ENCODE results near the gene CXXC4.

Gene CXXC4

DNA sequence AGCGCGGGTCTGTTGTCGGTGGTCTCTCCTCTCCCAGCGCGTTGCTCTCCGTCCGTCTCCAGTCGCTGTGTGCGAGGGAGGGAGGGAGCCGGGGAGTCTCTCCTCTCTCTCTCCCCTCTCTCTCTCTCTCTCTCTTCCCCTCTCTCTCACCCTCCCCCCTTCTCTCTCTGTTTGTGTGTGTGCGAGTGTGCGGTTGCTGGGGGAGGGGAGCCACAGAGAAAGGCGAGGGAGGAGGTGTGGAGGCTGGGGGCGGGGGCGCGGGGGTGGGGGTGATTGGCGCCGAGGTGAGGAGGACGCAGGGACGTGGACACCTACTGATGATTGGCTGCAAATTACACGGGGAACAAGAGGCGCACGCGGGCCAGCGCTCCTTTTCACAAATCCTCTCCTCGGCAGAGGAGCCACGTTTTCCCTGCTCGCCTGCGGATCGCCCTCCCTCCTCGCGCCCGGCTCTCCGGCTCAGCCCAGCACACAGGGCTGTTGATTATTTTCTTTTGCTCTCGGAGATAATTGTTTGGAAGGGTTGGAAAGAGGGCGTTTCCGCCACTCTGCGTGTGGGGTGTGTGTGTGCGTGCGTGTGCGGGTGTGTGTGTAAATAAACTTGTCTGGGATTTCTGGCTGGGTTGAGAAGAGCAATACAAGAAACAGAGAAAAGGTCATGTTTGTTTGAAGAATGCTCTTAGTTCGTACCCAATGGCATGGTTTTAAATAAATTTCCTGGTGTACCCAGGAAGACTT lies at the start of gene CXXC4:
Gene CXXC4, minus strand, starts transcription at position 73 of the 738 bp plus-strand sequence. CDS start 3,092 bp downstream, outside the sequence.
- H3K27ac ChIP-seq = peak within 1 kb of the TSS; percentile 25 to 65
- no peak for DNase-seq (ENCODE audit: low spot score)
- H3K4me3 ChIP-seq = peak within 1 kb of the TSS; percentile 74
- TF ChIP-seq, protein P1, sequence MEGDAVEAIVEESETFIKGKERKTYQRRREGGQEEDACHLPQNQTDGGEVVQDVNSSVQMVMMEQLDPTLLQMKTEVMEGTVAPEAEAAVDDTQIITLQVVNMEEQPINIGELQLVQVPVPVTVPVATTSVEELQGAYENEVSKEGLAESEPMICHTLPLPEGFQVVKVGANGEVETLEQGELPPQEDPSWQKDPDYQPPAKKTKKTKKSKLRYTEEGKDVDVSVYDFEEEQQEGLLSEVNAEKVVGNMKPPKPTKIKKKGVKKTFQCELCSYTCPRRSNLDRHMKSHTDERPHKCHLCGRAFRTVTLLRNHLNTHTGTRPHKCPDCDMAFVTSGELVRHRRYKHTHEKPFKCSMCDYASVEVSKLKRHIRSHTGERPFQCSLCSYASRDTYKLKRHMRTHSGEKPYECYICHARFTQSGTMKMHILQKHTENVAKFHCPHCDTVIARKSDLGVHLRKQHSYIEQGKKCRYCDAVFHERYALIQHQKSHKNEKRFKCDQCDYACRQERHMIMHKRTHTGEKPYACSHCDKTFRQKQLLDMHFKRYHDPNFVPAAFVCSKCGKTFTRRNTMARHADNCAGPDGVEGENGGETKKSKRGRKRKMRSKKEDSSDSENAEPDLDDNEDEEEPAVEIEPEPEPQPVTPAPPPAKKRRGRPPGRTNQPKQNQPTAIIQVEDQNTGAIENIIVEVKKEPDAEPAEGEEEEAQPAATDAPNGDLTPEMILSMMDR (IDR thresholded peaks at IDR 0.05) = no peak

DNA sequence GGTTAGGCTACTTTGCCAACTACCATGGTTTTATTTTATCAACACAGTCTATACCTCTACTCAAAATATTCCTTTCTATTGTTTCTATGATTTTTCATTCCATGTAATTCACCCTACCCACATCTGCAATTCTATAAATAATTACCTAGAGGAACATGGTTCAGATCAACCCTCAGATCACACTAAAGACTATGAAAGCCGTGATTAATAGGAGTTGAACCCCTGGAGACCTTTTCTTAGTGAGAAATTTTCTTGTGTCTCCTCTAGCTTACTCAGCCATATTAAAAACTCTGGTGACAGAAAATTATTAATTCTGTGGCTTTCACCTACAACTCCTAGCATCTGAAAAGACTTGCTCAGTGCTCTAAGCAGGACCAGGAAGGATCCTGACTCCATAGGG lies 38.5 kb upstream of the CXXC4 start:
- DNase-seq (ENCODE audit: low spot score) = no peak
- TF ChIP-seq, protein P1 (IDR thresholded peaks at IDR 0.05) = no peak
- Histone ChIP-seq H3K27ac (no peak overlapping the region), H3K4me3 (no peak overlapping the region)

DNA sequence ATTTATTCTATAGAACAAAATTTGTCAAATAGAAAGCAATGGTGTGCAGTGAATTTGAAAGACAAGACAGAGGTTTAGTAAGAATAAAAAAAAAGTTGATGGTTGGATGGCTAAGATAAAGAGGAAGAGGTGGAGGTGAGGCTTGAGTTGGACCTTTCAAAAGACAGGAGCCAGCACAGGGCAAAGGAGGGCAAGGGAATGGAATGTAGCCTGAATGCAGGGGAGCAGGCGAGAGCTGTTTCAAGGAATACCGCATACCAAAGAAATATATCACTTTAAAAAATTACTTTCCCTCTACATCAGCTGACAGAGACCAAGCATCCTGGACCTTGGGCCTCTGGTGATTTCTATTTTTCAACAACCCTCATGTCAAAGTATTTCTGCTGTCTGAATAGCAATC lies 38.0 kb upstream of the CXXC4 start:
- TF ChIP-seq, protein P1 (IDR thresholded peaks at IDR 0.05) = no peak
- no peak for DNase-seq (ENCODE audit: low spot score)
- Histone ChIP-seq H3K4me3 (no peak overlapping the region), H3K27ac (no peak overlapping the region)

DNA sequence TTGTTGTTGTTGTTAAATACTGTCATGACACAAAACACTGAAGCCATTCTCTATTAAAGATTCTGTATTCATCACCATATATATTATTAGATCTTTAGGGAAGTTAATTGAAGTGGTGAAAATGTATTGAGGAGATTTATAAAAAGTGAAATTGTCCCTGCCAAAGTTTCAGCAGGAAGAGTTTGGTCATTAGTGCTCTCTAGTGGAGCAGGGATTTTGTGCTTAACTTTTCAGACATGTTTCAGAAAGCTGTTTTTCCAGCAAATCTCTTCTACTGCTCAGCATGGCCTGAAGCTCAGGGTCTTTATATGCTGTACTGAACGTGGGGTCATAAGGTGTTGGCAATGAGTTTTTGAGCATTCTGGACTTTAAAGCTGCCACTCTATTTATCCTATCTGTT lies 36.7 kb upstream of the CXXC4 start:
- Histone ChIP-seq H3K27ac (no peak overlapping the region), H3K4me3 (no peak overlapping the region)
- TF ChIP-seq, protein P1 (IDR thresholded peaks at IDR 0.05) = no peak
- DNase-seq (ENCODE audit: low spot score) = no peak

DNA sequence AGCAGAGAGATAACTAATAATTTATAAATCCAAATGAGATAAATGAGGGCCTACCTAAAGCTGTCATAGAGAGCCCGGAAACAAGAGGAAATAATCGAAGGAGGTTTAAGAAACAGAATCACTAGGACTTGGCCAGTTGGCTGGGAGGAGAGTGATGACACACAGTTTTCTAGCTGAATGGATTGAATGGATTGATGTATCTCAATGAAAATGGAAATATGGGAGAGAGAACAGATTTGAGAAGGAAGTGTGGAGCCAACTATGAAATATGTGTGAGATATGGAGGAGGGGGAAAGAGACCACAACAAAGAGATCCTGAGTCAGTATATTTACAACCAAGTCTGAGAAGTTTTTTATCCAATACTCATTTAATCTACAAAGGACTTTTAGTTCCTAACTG lies 35.7 kb upstream of the CXXC4 start:
- Histone ChIP-seq H3K4me3 (no peak overlapping the region), H3K27ac (no peak overlapping the region)
- TF ChIP-seq, protein P1 (IDR thresholded peaks at IDR 0.05) = no peak
- DNase-seq (ENCODE audit: low spot score) = no peak

DNA sequence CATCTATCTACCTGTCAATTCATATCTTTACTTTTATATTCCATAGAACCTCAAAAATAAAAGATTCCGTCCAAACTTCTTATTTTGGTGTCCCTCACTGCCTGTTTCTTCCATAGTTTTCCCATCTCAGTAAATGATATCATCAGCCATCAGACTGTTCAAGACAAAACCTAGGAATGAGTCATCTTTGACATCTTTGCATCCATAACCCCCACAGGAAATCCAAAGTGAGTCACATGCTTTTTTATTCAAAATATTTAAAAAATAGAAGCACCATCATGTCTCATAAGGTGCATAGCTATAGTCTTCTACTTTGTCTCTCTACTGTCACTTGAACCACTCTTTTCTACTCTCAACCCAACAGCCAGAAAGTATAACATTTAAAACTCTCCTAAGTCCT lies 29.9 kb upstream of the CXXC4 start:
- DNase-seq (ENCODE audit: low spot score) = no peak
- Histone ChIP-seq H3K27ac (no peak overlapping the region), H3K4me3 (no peak overlapping the region)
- TF ChIP-seq, protein P1 (IDR thresholded peaks at IDR 0.05) = no peak

DNA sequence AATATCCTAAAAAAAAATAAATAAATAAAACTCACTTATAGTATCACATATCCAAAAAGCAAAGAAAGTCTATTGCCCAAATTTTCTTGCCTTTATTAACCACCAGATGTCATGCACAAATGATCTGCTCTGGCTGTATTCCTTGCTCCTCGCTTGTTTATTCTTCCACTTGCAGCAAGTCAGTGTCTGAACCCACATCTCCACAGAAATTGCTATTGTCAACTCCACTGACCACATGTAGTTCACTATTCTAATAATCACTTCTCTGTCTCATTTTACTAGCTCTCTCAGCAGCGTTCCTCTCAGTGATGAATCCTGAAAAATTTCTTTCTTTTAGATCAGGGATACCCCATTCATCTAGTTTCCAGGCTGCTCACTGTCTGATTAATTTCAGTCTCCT lies 29.3 kb upstream of the CXXC4 start:
- Histone ChIP-seq H3K27ac (no peak overlapping the region), H3K4me3 (no peak overlapping the region)
- DNase-seq (ENCODE audit: low spot score) = no peak
- TF ChIP-seq, protein P1 (IDR thresholded peaks at IDR 0.05) = no peak
